Measurements from ENCODE around the gene C1QL1. TPM values are rescaled to one million over a fixed set of nuclear protein-coding genes. Genes with fewer than 3 reads are reported as not detected.

C1QL1 gene
- total RNA-seq, 1 donor from 2014 or later: not detected

- Histone ChIP-seq H3K36me3 (no peaks in the 10 kb centered on the region), H3K27me3 (no peaks in the 10 kb centered on the region), H3K4me3 (no peak overlapping the region), H3K27ac (no peak overlapping the region), H3K4me1 (no peaks in the 10 kb centered on the region), H3K9me3 (no peaks in the 10 kb centered on the region)
- intact Hi-C loops (cut with DNase I): no loop called here
- no peak for DNase-seq (ENCODE audit: low spot score in 2 of 2)
- TF ChIP-seq, protein P1, sequence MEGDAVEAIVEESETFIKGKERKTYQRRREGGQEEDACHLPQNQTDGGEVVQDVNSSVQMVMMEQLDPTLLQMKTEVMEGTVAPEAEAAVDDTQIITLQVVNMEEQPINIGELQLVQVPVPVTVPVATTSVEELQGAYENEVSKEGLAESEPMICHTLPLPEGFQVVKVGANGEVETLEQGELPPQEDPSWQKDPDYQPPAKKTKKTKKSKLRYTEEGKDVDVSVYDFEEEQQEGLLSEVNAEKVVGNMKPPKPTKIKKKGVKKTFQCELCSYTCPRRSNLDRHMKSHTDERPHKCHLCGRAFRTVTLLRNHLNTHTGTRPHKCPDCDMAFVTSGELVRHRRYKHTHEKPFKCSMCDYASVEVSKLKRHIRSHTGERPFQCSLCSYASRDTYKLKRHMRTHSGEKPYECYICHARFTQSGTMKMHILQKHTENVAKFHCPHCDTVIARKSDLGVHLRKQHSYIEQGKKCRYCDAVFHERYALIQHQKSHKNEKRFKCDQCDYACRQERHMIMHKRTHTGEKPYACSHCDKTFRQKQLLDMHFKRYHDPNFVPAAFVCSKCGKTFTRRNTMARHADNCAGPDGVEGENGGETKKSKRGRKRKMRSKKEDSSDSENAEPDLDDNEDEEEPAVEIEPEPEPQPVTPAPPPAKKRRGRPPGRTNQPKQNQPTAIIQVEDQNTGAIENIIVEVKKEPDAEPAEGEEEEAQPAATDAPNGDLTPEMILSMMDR (IDR thresholded peaks at IDR 0.05): no peak
These were observed 35.8 kb upstream of the C1QL1 start for GRCh38 chr17:45003877-45004276.

DNA sequence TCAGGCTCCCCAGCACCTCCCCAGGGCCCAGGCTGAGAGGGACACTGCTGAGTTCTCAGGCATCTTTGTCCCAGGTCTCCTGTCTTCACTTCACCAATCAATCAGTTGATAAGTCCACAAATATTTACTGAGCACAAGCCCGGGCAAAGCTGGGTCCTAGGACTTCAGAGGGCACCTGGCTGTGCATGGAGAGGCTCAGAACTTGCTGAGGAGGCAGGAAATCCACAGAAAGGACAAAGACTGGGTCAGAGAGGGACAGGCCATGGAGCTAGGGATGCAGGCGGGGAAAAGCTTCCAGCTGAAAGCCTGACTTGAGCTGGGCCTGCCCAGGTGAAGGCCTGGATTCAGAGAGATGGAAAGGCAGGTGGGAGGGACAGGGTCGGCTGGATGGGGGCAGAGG is 33.2 kb upstream of the C1QL1 start:
- no peak for DNase-seq (ENCODE audit: low spot score in 2 of 2)

DNA sequence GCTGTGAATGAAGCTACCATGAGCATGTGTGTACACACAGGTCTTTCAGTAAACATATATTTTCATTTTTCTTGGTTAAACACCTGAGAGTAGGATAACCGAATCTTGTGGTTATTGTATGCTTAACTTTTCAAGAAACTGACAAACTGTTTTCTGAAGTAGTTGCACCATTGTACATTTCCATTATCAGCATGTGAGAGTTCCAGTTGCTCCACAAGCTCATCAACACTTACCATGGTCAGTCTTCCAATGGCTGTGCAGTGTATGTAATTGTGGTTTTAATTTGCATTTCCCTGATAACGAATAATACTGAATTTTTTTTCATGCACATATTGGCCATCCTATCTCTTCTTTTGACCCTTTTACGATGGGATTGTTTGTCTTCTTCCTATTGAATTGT is 31.3 kb upstream of the C1QL1 start:
- Histone ChIP-seq H3K4me3 (no peak overlapping the region), H3K36me3 (no peaks in the 10 kb centered on the region), H3K27me3 (no peaks in the 10 kb centered on the region), H3K27ac (no peak overlapping the region), H3K9me3 (no peaks in the 10 kb centered on the region), H3K4me1 (no peaks in the 10 kb centered on the region)
- DNase-seq (ENCODE audit: low spot score in 2 of 2): no peak
- TF ChIP-seq, protein P1 (IDR thresholded peaks at IDR 0.05): no peak
- intact Hi-C loops (cut with DNase I): no loop called here

More for the DNA sequence above, 33.2 kb upstream of the C1QL1 start:
- no peaks in the 10 kb centered on the region for H3K4me1 ChIP-seq
- TF ChIP-seq, protein P1 (IDR thresholded peaks at IDR 0.05): no peak
- intact Hi-C loops (cut with DNase I): no loop called here
- H3K4me3 ChIP-seq: no peak overlapping the region
- no peaks in the 10 kb centered on the region for H3K36me3 ChIP-seq
- no peaks in the 10 kb centered on the region for H3K27me3 ChIP-seq
- no peak overlapping the region for H3K27ac ChIP-seq
- no peaks in the 10 kb centered on the region for H3K9me3 ChIP-seq

DNA sequence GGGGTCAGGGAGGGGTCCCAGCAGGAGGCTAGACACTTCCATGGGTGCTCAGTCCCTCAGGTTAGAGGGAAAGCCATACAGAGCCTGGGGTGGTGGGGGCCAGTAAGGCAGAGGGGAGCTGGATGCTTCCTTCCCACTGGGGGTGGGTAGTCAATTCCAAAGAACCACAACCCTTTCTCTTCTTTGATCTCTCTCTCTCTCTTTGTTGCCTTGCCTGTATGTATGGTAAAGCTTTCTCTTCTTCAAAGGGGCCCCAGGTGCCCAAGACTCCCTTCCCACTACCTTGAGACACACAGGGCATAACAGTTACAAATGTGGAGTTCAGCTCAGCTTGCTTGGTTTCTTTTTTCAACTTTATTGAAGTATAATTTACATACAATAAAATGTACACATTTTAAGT is 30.5 kb upstream of the C1QL1 start:
- TF ChIP-seq, protein P1 (IDR thresholded peaks at IDR 0.05): no peak
- Histone ChIP-seq H3K4me3 (no peak overlapping the region), H3K36me3 (no peaks in the 10 kb centered on the region), H3K27me3 (no peaks in the 10 kb centered on the region), H3K27ac (no peak overlapping the region), H3K9me3 (no peaks in the 10 kb centered on the region), H3K4me1 (no peaks in the 10 kb centered on the region)
- intact Hi-C loops (cut with DNase I): no loop called here
- no peak for DNase-seq (ENCODE audit: low spot score in 2 of 2)

DNA sequence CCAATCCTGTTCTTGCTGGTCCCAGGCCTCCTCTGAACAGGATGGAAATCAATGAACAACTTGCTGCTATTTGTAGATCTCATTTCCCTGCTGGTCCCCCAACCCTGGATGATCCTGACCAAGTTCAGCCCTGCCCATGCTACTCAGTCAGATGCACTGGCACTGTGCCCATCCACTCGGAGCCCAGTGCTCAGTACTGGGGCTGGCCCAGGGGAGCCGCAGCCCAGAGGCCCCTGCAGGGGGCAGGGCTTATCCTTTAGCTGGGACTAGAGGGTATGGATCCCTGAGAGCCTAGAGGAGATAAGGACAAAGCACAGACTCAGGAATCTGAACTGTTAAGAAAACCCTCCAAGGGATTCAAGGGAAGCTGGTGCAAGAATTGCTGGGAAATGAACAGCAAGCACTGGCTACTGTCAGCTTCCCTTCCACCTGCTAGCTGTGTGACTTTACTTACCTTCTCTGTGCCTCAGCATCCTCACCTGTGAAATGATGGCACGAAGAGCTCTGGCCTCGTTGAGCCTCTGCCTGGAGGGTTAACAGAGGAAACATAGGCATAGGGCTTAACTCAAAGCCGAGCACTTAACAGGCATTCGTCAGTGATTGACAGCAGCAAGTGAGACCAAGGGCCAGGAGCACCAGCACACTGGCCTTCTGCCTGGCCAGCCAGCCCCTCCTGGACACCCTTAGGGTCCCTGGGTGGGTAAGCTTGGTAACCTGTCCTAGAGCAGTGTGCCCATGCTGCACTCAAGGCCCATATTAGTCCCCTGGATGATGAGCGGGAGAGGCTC is 29.8 kb upstream of the C1QL1 start:
- Histone ChIP-seq H3K27me3 (no peaks in the 10 kb centered on the region), H3K9me3 (no peaks in the 10 kb centered on the region), H3K27ac (no peak overlapping the region), H3K4me3 (no peak overlapping the region), H3K4me1 (no peaks in the 10 kb centered on the region), H3K36me3 (no peaks in the 10 kb centered on the region)
- no peak for DNase-seq (ENCODE audit: low spot score in 2 of 2)
- TF ChIP-seq, protein P1 (IDR thresholded peaks at IDR 0.05): no peak
- intact Hi-C loops (cut with DNase I): no loop called here
